Ecto neural progenitor cell (in vitro differentiated cells): ENCODE results near the gene ATAD3B.
A peak's percentile ranks its signal among the peaks of the same experiment; 100 is the strongest.
"Not testable (repeated sequence)": the region's sequence is repeated elsewhere in the genome, so short reads cannot be mapped to it uniquely, and the experiment has no call there.

Experiments used
- DNase-seq: peaks from one replicate; pipeline ENCODE4 v3.0.0-alpha.2; 2018; ENCODE audit warnings: low spot score

Gene ATAD3B

GRCh38 chr1:1433804-1434130 lies 37.8 kb upstream of the ATAD3B start:
- DNase-seq: peak; percentile 71

DNA sequence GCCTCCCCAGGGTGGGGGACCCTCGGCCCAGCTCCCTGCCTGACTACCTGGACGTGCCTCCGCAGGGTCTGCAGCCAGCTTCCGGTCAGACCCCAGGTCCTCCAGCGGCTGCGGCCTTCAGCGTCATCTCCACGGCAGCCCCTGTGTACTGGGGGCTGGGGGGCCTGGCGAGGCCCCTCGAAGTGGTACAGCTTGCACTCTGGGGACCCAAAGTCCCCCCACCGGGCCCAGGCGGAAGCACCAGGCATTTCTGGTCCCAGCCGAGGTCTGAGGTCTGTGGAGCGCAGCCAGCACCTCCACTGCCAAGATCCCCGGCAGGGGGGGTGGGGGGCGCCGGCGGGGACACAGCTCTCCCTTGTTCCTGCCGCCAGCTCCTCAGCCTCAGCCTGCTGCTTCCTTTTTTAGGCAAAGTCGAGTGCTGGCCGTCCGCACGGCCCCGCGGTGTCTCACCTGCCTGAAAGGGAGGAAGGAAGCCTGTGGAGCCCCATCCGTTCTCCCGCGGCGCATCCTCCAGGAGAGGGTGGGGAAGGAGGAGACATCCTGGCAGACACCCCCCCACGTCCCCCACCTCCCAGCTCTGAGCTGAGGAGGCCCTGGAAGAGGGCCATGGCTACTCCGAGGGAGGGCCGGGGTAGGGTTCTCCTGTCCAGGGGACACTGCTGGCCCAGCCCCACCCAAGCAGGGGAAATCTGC lies 37.3 kb upstream of the ATAD3B start:
- peak; percentile 64 for DNase-seq

DNA sequence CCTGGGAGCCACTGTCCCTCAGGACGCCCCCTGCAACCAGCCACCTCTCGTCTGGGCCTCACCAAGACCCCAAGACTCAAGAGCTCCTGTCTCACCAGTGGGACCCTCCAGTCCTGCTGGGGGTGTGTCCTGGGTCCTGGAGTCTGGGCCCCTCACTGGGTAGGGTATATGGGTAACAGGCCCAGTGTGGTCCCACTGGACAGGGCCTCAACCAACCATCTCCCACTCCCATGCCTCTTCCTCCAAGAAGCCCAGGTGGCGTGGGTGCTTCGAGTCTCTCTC lies 36.8 kb upstream of the ATAD3B start:
- no peak for DNase-seq

DNA sequence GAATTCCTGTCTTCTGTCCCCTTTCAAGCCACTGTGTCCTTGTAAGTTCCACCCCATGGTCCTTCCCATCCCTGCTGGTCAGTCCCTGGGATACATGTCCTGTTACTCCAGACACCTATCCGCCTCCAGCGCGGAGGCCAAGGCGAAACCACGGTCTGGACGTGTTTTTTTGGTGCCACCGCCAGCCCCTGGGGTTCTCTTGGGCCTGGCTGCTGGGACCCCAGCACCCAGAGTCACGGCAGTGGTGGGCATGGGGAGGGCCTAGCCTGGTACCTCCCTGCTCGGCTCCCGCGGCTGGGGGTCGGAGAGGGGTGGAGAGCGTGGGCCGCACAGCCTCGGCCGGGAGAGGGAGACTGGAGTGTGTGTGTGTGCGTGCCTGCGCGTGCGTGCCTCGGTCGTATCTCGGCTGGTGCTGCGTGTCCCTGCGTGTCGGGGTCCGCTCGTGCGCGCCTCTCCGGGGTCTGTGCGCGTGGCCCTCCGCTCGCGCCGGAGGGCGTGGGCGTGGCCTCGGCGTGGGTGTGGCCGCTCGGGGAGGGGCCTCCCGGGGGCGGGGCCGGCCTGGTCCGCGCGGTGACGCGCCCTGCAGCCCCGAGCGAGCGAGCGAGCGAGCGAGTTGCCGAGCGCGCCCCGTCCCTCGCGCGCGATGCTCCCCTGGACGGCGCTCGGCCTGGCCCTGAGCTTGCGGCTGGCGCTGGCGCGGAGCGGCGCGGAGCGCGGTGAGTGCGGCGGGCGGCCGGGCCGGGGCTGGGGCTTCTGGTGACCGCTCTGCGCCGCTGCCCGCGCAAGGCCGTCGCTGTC lies 36.3 kb upstream of the ATAD3B start, which contains the start of gene VWA1:
Gene VWA1, plus strand, starts transcription at position 585 of the 798 bp plus-strand sequence. Its CDS starts 59 bp downstream, at position 644.
- DNase-seq: peak; percentile 83

DNA sequence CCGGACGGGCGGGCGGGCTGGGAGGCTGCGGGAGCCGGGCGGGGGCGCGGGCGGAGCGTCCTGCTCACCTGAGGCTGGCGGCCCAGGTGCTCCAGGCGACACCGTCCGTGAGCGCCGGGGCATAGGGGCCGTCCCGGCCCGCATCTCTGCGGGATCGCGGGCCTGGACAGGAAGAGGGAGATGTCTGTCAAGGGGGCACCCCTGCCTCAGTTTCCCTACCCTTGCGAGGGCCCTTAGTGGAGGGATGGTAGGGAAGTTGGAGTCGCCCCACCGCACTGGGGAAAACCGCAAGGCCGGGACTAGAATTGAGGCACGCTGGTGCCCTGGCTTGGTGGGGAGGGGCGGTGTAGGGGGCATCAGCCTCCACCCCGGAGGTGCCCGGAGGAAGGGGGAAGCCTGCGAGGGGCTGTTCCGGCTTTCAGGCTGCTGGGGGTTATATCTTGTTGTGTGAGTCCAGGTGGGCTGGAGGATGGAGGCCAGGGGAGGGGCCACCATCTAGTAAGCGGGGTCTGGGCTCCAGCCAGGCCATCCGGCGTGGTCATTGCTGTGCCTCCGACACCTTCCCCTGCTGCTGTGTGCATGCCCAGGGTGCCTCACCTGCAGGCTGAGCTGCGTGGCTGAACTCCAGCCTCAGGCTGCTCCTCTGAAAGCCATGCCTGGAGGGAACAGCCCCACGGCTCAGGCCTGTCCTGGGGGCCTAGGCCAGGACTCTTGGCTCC lies 35.5 kb upstream of the ATAD3B start:
- no peak for DNase-seq

- no peak for DNase-seq
Measured at GRCh38 chr1:1436630-1437032, 34.9 kb upstream of the ATAD3B start.

DNA sequence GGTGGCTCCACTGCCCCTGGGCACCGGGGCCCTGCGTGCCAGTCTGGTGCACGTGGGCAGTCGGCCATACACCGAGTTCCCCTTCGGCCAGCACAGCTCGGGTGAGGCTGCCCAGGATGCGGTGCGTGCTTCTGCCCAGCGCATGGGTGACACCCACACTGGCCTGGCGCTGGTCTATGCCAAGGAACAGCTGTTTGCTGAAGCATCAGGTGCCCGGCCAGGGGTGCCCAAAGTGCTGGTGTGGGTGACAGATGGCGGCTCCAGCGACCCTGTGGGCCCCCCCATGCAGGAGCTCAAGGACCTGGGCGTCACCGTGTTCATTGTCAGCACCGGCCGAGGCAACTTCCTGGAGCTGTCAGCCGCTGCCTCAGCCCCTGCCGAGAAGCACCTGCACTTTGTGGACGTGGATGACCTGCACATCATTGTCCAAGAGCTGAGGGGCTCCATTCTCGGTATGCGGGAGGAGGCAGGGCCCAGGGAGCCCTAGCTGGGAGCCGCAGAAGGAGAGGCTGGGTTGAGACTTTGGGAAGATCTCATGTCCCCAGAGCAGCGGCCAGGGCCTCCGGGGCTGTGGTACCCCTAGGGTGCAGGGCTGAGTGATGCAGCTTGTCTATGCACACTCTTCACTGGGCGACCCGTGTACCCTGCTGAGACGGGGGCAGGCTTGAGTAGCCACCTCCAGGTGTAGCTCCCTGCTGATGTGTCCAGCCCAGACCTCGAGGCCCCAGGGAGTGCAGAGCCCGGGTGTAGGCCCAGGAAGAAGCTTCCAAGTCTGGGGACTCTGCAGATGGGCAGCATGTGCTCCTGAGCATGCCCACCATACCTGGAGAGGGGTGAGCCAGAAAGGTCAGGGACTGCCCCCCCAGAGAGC lies 34.3 kb upstream of the ATAD3B start:
- DNase-seq: peak; percentile 45

- peak; percentile 47 for DNase-seq
Measured at GRCh38 chr1:1437904-1438376, 33.6 kb upstream of the ATAD3B start.

DNA sequence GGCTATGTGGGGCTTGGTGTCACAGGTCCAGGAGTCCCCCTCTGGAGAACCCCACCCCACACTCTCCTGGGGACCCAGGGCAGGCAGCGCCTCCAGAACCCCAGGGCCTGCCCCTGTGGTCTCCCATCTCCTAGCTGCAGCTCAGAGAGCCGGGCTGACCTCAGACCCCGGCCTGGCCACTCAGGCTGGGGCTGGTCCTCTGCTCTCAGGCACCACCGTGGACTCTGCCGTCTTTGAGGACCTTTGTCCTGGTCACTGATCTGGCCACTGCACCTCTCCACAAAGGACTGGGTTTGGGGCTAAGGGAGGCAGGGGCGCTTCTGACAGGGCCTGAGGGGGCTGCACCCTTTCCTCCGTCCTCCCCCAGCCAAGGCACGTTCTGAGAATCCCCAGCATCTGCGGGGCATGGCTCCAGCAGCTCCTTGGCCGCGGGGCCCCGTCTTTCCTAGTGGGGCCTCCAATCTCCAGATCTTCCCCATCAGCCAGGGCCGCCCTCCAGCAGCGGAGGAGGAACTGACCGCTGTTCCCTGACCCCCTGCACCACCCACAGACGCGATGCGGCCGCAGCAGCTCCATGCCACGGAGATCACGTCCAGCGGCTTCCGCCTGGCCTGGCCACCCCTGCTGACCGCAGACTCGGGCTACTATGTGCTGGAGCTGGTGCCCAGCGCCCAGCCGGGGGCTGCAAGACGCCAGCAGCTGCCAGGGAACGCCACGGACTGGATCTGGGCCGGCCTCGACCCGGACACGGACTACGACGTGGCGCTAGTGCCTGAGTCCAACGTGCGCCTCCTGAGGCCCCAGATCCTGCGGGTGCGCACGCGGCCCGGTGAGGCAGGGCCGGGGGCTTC lies 32.8 kb upstream of the ATAD3B start:
- DNase-seq: no peak

- no peak for DNase-seq
Measured at GRCh38 chr1:1439546-1440261, 31.9 kb upstream of the ATAD3B start.

DNA sequence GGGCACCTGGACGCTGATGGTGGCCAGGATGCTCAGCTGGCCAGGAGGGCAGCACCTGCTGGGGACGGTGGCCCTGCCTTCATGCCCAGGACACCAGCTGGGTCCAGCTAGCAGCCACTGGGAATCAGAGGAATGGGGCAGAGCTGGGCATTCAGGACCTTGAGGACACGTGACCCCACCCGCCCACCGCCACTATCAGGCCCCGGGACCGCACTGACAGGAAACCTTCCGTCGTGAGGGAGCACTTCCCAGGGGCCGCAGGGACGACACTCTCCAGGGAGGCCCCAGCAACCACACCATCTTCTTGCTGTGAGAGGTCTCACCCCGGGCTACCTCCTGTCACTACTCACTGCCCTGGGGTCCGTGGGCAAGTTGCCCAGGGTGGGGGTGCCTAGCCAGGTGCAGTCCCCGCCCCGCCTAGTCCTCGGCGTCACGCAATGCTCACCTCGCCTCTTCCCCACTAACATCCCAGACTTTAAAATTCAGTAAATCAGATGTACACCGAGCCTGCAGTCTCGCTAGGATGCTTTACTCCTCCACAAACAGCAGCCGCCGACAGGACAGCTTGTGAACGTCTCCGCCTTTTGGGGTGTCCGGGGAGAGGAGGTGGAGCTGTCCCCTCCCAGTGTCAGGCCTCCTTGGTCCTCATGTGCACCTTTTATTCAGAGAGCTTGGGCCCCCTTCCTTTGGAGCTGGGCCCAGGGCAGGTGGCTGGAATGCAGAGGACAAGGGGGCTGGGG lies 31.1 kb upstream of the ATAD3B start:
- DNase-seq: no peak

GRCh38 chr1:1441002-1441888 lies 30.3 kb upstream of the ATAD3B start:
- DNase-seq: no peak

DNA sequence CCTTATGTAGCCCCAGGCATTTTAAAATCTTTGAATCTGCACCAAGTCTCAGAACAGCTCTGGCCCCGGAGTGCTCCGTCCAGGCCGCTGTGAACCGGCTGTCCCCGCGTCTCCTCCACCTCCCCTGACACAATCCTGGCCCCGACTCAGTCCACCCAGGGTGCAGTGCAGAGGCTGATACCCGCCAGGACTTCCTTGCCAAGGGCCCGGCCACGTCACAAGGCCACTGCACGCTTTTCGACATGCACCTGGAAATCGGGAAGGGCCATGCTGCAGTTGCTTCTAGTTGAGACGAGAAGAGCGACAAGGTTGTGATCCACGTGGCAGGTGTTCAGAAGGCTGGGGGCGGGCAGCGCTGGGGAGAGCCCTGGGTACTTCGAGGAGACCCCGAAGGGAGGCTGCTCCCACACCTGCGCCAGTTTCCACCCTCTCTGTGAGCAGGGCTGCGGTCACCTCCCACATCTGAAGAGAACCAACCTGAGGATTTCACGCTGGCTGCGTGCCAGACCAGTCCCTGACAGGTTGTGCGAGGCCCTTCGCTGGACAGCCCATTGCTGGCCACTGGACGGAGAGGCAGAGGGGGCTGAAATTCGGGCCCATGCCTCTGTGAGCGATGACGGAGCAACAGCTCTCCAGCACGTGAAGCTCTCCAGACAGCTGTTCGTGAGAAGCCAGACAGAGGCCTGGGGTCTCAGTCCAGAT lies 29.3 kb upstream of the ATAD3B start:
- no peak for DNase-seq

DNA sequence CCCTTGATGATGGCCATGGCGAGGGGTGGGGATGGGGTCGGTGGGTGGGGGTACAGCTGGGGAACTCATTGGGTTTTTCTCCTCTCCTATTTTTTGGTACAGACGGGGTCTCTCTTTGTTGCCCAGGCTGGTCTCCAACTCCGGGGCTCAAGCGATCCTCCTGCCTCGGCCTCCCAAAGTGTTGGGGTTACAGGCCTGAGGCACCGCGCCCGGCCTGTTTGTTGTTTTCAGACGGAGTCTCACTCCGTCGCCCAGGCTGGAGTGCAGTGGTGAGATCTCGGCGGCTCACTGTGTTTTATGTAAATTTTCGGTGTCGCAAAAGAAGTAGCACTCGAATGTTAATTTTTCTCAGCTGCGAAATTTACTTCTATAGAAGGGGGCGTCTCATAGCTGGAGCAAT lies 24.9 kb upstream of the ATAD3B start:
- not testable (repeated sequence) for DNase-seq

GRCh38 chr1:1449099-1449739 lies 22.3 kb upstream of the ATAD3B start, which contains the start of gene ATAD3C:
TSS of gene ATAD3C (plus strand) at chr1:1449689. CDS start at chr1:1450684, 995 bp downstream.
- no peak for DNase-seq

GRCh38 chr1:1450616-1451015 lies 20.9 kb upstream of the ATAD3B start:
- not testable (repeated sequence) for DNase-seq

DNA sequence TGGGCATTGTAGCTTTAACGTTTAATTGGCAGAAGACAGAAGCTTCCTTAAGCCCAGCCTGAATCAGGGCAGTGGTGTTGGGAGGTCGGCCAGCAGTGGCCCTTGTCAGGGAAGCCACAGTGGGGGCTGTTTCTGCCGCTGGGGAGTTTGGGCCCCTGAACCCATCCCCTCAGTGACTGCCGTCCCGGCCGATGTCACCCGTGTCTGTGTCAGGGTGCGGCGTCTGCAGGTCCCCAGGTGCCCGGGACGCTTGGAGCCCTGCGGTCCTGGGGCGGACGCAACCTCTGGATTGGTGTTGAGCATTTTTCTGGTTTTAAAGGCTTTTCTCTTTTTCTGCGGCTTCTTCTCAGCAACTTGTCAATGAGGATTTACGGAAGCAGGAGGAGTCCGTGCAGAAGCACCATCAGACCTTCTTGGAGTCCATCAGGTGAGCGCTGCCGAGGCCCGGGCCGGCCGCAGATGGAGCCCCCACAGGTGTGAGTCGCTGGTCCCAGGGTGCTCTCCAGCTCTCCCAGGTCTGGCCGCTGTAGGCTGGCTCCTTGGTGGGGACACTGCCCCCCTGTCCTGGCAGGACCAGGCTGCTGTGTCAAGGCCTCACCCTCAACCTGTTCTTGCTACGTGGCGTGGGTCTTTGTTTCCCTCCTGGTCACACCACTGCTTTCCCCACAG lies 19.7 kb upstream of the ATAD3B start:
- DNase-seq: no peak
